HG03575 (cell line): ENCODE measurements around the gene ALCAM.

ENCODE experiments used
- ATAC-seq: cut with Tn5 transposase; IDR thresholded peaks from one replicate; pipeline ENCODE4 v1.9.1; 2021; ENCODE audit not compliant: unreplicated experiment, insufficient number of reproducible peaks, low FRiP score; ENCODE audit errors: extremely low read depth

The ALCAM gene

GRCh38 chr3:105463620-105464019 is 96.9 kb downstream of the ALCAM start:
- no peak for ATAC-seq

- ATAC-seq: no peak
Measured at GRCh38 chr3:105465251-105465853, 98.6 kb downstream of the ALCAM start.

GRCh38 chr3:105466072-105466471 is 99.4 kb downstream of the ALCAM start:
- ATAC-seq: no peak

GRCh38 chr3:105466495-105467404 is 100.0 kb downstream of the ALCAM start:
- ATAC-seq: no peak

- no peak for ATAC-seq
Measured at GRCh38 chr3:105470851-105471250, 104.1 kb downstream of the ALCAM start.

GRCh38 chr3:105473521-105474223 is 107.0 kb downstream of the ALCAM start:
- ATAC-seq: no peak

GRCh38 chr3:105480768-105481167 is 114.1 kb downstream of the ALCAM start:
- no peak for ATAC-seq

- ATAC-seq: no peak
Measured at GRCh38 chr3:105483476-105483875, 116.8 kb downstream of the ALCAM start.

- no peak for ATAC-seq
Measured at GRCh38 chr3:105490045-105490444, 123.3 kb downstream of the ALCAM start.

GRCh38 chr3:105493305-105493892 is 126.7 kb downstream of the ALCAM start:
- no peak for ATAC-seq

GRCh38 chr3:105495021-105495420 is 128.3 kb downstream of the ALCAM start:
- no peak for ATAC-seq

- no peak for ATAC-seq
Measured at GRCh38 chr3:105496343-105496742, 129.6 kb downstream of the ALCAM start.

- ATAC-seq: no peak
Measured at GRCh38 chr3:105497386-105497785, 130.7 kb downstream of the ALCAM start.

- ATAC-seq: no peak
Measured at GRCh38 chr3:105499961-105500360, 133.3 kb downstream of the ALCAM start.

GRCh38 chr3:105502333-105502732 is 135.6 kb downstream of the ALCAM start:
- ATAC-seq: no peak

GRCh38 chr3:105503191-105503593 is 136.5 kb downstream of the ALCAM start:
- no peak for ATAC-seq

- no peak for ATAC-seq
Measured at GRCh38 chr3:105504440-105504951, 137.8 kb downstream of the ALCAM start.

- ATAC-seq: no peak
Measured at GRCh38 chr3:105505170-105505569, 138.5 kb downstream of the ALCAM start.

- no peak for ATAC-seq
Measured at GRCh38 chr3:105511031-105511430, 144.3 kb downstream of the ALCAM start.
